HEK293 (cell line): ENCODE data around the gene CAPN8.

Source experiments
- EGR2 ChIP-seq: fragments of 450-650 bp; formaldehyde crosslinking; IDR thresholded peaks from 2 replicates; pipeline ENCODE4 v1.5.1; 2016; ENCODE audit warnings: low read depth, missing biosample characterization, missing genetic modification characterization
- FEZF1 ChIP-seq: fragments of 450-650 bp; formaldehyde crosslinking; IDR thresholded peaks from 2 replicates; pipeline ENCODE4 v1.5.1; 2016; ENCODE audit warnings: missing biosample characterization, missing genetic modification characterization
- GLIS2 ChIP-seq: fragments of 450-650 bp; formaldehyde crosslinking; IDR thresholded peaks from 2 replicates; pipeline ENCODE4 v1.5.1; 2016; ENCODE audit warnings: missing biosample characterization, missing genetic modification characterization
- KLF9 ChIP-seq: fragments of 450-650 bp; formaldehyde crosslinking; IDR thresholded peaks from 2 replicates; pipeline ENCODE4 v1.5.1; 2016; ENCODE audit warnings: missing biosample characterization, missing genetic modification characterization, low read depth
- MEIS1 ChIP-seq: sonication (generic); formaldehyde crosslinking; IDR thresholded peaks from 2 replicates; pipeline ENCODE4 v1.8.1; 2022; ENCODE audit warnings: missing genetic modification reagents, mild to moderate bottlenecking, borderline replicate concordance
- SALL2 ChIP-seq: fragments of 450-650 bp; formaldehyde crosslinking; IDR thresholded peaks from 2 replicates; pipeline ENCODE4 v1.5.0; 2017; ENCODE audit warnings: missing biosample characterization, mild to moderate bottlenecking, missing genetic modification characterization, borderline replicate concordance
- ZFHX2 ChIP-seq: fragments of 450-650 bp; formaldehyde crosslinking; conservative IDR thresholded peaks from 2 replicates; pipeline ENCODE4 v1.5.1; 2016; ENCODE audit warnings: missing biosample characterization, missing genetic modification characterization
- ZFP69B ChIP-seq: fragments of 450-650 bp; formaldehyde crosslinking; IDR thresholded peaks from 2 replicates; pipeline ENCODE4 v1.5.1; 2016; ENCODE audit warnings: missing biosample characterization, missing genetic modification characterization
- ZIC2 ChIP-seq: fragments of 450-650 bp; formaldehyde crosslinking; IDR thresholded peaks from 2 replicates; pipeline ENCODE4 v1.5.1; 2016; ENCODE audit warnings: missing biosample characterization, missing genetic modification characterization
- ZNF10 ChIP-seq: fragments of 450-650 bp; formaldehyde crosslinking; IDR thresholded peaks from 2 replicates; pipeline ENCODE4 v1.5.1; 2017; ENCODE audit warnings: missing biosample characterization, missing genetic modification characterization
- ZNF16 ChIP-seq: fragments of 450-650 bp; formaldehyde crosslinking; IDR thresholded peaks from 2 replicates; pipeline ENCODE4 v1.5.1; 2016; ENCODE audit warnings: low read depth, missing biosample characterization, missing genetic modification characterization
- ZNF311 ChIP-seq: fragments of 450-650 bp; formaldehyde crosslinking; IDR thresholded peaks from 2 replicates; pipeline ENCODE4 v1.5.1; 2017; ENCODE audit warnings: missing biosample characterization, missing genetic modification characterization, borderline replicate concordance
- ZNF354C ChIP-seq: fragments of 450-650 bp; formaldehyde crosslinking; IDR thresholded peaks from 2 replicates; pipeline ENCODE4 v1.5.1; 2016; ENCODE audit warnings: missing biosample characterization, missing genetic modification characterization, low read depth, borderline replicate concordance
- ZNF391 ChIP-seq: fragments of 450-650 bp; formaldehyde crosslinking; IDR thresholded peaks from 2 replicates; pipeline ENCODE4 v1.5.1; 2016; ENCODE audit warnings: low read depth, missing biosample characterization, missing genetic modification characterization, borderline replicate concordance
- ZNF394 ChIP-seq: fragments of 450-650 bp; formaldehyde crosslinking; IDR thresholded peaks from 2 replicates; pipeline ENCODE4 v1.5.1; 2016; ENCODE audit warnings: missing biosample characterization, missing genetic modification characterization, mild to moderate bottlenecking, moderate library complexity, borderline replicate concordance
- ZNF521 ChIP-seq: fragments of 450-650 bp; formaldehyde crosslinking; IDR thresholded peaks from 2 replicates; pipeline ENCODE4 v1.5.1; 2017; ENCODE audit warnings: missing biosample characterization, mild to moderate bottlenecking, missing genetic modification characterization
- ZNF544 ChIP-seq: fragments of 450-650 bp; formaldehyde crosslinking; IDR thresholded peaks from 2 replicates; pipeline ENCODE4 v1.5.0; 2017; ENCODE audit warnings: missing biosample characterization, missing genetic modification characterization
- ZNF596 ChIP-seq: fragments of 450-650 bp; IDR thresholded peaks from 2 replicates; pipeline ENCODE4 v1.5.0; 2018; ENCODE audit warnings: missing biosample characterization, mild to moderate bottlenecking, missing genetic modification characterization, moderate library complexity
- ZNF621 ChIP-seq: fragments of 450-650 bp; formaldehyde crosslinking; IDR thresholded peaks from 2 replicates; pipeline ENCODE4 v1.5.1; 2017; ENCODE audit warnings: missing biosample characterization, missing genetic modification characterization
- ZNF791 ChIP-seq: fragments of 450-650 bp; formaldehyde crosslinking; IDR thresholded peaks from 2 replicates; pipeline ENCODE4 v1.5.1; 2016; ENCODE audit warnings: missing biosample characterization, missing genetic modification characterization
- TF ChIP-seq, protein P1 (sequence below): fragments of 450-650 bp; formaldehyde crosslinking; IDR thresholded peaks from 2 replicates; pipeline ENCODE4 v1.5.1; 2017; ENCODE audit warnings: missing biosample characterization, missing genetic modification characterization
- TF ChIP-seq, protein P2 (sequence below): fragments of 450-650 bp; formaldehyde crosslinking; IDR thresholded peaks from 2 replicates; pipeline ENCODE4 v1.5.1; 2016; ENCODE audit warnings: missing biosample characterization, missing genetic modification characterization
- TF ChIP-seq, protein P3 (sequence below): fragments of 450-650 bp; formaldehyde crosslinking; IDR thresholded peaks from 2 replicates; pipeline ENCODE4 v1.5.1; 2016; ENCODE audit warnings: missing biosample characterization, missing genetic modification characterization
- TF ChIP-seq, protein P4 (sequence below): fragments of 450-650 bp; formaldehyde crosslinking; IDR thresholded peaks from 2 replicates; pipeline ENCODE4 v1.5.1; 2016; ENCODE audit warnings: missing biosample characterization, missing genetic modification characterization
- TF ChIP-seq, protein P5 (sequence below): fragments of 450-650 bp; formaldehyde crosslinking; IDR thresholded peaks from 2 replicates; pipeline ENCODE4 v1.5.1; 2016; ENCODE audit warnings: missing biosample characterization, missing genetic modification characterization
- TF ChIP-seq, protein P6 (sequence below): fragments of 450-650 bp; formaldehyde crosslinking; IDR thresholded peaks from 2 replicates; pipeline ENCODE4 v1.5.1; 2016; ENCODE audit warnings: missing biosample characterization, missing genetic modification characterization, borderline replicate concordance

CAPN8 gene

DNA sequence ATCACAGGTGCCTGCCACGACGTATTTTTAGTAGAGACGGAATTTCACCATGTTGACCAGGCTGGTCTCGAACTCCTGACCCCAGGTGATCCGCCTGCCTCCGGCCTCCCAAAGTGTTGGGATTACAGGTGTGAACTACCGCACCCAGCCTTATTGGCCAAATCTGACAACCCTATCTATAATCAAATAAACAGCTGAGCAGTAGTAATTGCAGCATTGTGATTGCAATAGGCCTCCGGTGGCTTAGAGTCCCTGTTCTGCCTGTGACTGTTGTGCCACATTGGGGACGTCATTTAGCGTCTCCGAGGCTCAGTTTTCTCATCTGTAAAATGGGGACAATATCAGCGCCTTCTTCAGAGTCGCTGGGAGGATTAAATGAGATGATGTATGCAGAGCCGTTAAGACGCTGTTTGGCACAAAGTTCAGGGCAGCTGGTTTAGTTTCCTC, 46.3 kb upstream of the CAPN8 start (continued):
- TF ChIP-seq, protein P1, sequence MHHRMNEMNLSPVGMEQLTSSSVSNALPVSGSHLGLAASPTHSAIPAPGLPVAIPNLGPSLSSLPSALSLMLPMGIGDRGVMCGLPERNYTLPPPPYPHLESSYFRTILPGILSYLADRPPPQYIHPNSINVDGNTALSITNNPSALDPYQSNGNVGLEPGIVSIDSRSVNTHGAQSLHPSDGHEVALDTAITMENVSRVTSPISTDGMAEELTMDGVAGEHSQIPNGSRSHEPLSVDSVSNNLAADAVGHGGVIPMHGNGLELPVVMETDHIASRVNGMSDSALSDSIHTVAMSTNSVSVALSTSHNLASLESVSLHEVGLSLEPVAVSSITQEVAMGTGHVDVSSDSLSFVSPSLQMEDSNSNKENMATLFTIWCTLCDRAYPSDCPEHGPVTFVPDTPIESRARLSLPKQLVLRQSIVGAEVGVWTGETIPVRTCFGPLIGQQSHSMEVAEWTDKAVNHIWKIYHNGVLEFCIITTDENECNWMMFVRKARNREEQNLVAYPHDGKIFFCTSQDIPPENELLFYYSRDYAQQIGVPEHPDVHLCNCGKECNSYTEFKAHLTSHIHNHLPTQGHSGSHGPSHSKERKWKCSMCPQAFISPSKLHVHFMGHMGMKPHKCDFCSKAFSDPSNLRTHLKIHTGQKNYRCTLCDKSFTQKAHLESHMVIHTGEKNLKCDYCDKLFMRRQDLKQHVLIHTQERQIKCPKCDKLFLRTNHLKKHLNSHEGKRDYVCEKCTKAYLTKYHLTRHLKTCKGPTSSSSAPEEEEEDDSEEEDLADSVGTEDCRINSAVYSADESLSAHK (tag by site-specific recombination) = no peak
- TF ChIP-seq ZNF311 (tag by site-specific recombination) (no peak), ZNF596 (tag by site-specific recombination) (no peak), KLF9 (tag by site-specific recombination) (no peak), ZFP69B (tag by site-specific recombination) (no peak; the same call in 1 of the 2 replicates), ZNF621 (tag by site-specific recombination) (no peak), ZNF791 (no peak), FEZF1 (tag by site-specific recombination) (no peak), ZNF16 (tag by site-specific recombination) (no peak), MEIS1 (CRISPR knock-in tag) (no peak), ZNF544 (tag by site-specific recombination) (no peak), ZNF10 (no peak), ZNF394 (0 out of 2 replicates have a peak, but pooled peaks have one; percentile 37), ZFHX2 (tag by site-specific recombination) (no peak), EGR2 (tag by site-specific recombination) (no peak), SALL2 (tag by site-specific recombination) (no peak), ZIC2 (no peak), ZNF354C (tag by site-specific recombination) (no peak), ZNF391 (no peak), GLIS2 (tag by site-specific recombination) (no peak), ZNF521 (tag by site-specific recombination) (no peak)
- TF ChIP-seq, protein P2, sequence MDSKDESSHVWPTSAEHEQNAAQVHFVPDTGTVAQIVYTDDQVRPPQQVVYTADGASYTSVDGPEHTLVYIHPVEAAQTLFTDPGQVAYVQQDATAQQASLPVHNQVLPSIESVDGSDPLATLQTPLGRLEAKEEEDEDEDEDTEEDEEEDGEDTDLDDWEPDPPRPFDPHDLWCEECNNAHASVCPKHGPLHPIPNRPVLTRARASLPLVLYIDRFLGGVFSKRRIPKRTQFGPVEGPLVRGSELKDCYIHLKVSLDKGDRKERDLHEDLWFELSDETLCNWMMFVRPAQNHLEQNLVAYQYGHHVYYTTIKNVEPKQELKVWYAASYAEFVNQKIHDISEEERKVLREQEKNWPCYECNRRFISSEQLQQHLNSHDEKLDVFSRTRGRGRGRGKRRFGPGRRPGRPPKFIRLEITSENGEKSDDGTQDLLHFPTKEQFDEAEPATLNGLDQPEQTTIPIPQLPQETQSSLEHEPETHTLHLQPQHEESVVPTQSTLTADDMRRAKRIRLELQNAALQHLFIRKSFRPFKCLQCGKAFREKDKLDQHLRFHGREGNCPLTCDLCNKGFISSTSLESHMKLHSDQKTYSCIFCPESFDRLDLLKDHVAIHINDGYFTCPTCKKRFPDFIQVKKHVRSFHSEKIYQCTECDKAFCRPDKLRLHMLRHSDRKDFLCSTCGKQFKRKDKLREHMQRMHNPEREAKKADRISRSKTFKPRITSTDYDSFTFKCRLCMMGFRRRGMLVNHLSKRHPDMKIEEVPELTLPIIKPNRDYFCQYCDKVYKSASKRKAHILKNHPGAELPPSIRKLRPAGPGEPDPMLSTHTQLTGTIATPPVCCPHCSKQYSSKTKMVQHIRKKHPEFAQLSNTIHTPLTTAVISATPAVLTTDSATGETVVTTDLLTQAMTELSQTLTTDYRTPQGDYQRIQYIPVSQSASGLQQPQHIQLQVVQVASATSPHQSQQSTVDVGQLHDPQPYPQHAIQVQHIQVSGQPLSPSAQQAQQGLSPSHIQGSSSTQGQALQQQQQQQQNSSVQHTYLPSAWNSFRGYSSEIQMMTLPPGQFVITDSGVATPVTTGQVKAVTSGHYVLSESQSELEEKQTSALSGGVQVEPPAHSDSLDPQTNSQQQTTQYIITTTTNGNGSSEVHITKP = no peak
- TF ChIP-seq, protein P3, sequence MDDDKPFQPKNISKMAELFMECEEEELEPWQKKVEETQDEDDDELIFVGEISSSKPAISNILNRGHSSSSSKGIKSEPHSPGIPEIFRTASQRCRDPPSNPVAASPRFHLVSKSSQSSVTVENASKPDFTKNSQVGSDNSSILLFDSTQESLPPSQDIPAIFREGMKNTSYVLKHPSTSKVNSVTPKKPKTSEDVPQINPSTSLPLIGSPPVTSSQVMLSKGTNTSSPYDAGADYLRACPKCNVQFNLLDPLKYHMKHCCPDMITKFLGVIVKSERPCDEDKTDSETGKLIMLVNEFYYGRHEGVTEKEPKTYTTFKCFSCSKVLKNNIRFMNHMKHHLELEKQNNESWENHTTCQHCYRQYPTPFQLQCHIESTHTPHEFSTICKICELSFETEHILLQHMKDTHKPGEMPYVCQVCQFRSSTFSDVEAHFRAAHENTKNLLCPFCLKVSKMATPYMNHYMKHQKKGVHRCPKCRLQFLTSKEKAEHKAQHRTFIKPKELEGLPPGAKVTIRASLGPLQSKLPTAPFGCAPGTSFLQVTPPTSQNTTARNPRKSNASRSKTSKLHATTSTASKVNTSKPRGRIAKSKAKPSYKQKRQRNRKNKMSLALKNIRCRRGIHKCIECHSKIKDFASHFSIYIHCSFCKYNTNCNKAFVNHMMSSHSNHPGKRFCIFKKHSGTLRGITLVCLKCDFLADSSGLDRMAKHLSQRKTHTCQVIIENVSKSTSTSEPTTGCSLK (tag by site-specific recombination) = no peak
- TF ChIP-seq, protein P4, sequence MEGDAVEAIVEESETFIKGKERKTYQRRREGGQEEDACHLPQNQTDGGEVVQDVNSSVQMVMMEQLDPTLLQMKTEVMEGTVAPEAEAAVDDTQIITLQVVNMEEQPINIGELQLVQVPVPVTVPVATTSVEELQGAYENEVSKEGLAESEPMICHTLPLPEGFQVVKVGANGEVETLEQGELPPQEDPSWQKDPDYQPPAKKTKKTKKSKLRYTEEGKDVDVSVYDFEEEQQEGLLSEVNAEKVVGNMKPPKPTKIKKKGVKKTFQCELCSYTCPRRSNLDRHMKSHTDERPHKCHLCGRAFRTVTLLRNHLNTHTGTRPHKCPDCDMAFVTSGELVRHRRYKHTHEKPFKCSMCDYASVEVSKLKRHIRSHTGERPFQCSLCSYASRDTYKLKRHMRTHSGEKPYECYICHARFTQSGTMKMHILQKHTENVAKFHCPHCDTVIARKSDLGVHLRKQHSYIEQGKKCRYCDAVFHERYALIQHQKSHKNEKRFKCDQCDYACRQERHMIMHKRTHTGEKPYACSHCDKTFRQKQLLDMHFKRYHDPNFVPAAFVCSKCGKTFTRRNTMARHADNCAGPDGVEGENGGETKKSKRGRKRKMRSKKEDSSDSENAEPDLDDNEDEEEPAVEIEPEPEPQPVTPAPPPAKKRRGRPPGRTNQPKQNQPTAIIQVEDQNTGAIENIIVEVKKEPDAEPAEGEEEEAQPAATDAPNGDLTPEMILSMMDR (tag by site-specific recombination) = no peak
- TF ChIP-seq, protein P5, sequence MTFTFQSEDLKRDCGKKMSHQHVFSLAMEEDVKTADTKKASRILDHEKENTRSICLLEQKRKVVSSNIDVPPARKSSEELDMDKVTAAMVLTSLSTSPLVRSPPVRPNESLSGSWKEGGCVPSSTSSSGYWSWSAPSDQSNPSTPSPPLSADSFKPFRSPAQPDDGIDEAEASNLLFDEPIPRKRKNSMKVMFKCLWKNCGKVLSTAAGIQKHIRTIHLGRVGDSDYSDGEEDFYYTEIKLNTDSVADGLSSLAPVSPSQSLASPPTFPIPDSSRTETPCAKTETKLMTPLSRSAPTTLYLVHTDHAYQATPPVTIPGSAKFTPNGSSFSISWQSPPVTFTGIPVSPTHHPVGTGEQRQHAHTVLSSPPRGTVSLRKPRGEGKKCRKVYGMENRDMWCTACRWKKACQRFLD (tag by site-specific recombination) = no peak
- TF ChIP-seq, protein P6, sequence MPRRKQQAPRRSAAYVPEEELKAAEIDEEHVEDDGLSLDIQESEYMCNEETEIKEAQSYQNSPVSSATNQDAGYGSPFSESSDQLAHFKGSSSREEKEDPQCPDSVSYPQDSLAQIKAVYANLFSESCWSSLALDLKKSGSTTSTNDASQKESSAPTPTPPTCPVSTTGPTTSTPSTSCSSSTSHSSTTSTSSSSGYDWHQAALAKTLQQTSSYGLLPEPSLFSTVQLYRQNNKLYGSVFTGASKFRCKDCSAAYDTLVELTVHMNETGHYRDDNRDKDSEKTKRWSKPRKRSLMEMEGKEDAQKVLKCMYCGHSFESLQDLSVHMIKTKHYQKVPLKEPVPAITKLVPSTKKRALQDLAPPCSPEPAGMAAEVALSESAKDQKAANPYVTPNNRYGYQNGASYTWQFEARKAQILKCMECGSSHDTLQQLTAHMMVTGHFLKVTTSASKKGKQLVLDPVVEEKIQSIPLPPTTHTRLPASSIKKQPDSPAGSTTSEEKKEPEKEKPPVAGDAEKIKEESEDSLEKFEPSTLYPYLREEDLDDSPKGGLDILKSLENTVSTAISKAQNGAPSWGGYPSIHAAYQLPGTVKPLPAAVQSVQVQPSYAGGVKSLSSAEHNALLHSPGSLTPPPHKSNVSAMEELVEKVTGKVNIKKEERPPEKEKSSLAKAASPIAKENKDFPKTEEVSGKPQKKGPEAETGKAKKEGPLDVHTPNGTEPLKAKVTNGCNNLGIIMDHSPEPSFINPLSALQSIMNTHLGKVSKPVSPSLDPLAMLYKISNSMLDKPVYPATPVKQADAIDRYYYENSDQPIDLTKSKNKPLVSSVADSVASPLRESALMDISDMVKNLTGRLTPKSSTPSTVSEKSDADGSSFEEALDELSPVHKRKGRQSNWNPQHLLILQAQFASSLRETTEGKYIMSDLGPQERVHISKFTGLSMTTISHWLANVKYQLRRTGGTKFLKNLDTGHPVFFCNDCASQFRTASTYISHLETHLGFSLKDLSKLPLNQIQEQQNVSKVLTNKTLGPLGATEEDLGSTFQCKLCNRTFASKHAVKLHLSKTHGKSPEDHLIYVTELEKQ = 0 out of 2 replicates have a peak, but pooled peaks have one; percentile 51
